Measurements from ENCODE around the gene FAN1. TPM values are rescaled to one million over a fixed set of nuclear protein-coding genes. Genes with fewer than 3 reads are reported as not detected.
A peak's percentile ranks its signal among the peaks of the same experiment; 100 is the strongest.

Gene FAN1
- total and polyA plus RNA-seq, 5 donors: 9.2 to 24.4 (median 22.1) TPM

DNA sequence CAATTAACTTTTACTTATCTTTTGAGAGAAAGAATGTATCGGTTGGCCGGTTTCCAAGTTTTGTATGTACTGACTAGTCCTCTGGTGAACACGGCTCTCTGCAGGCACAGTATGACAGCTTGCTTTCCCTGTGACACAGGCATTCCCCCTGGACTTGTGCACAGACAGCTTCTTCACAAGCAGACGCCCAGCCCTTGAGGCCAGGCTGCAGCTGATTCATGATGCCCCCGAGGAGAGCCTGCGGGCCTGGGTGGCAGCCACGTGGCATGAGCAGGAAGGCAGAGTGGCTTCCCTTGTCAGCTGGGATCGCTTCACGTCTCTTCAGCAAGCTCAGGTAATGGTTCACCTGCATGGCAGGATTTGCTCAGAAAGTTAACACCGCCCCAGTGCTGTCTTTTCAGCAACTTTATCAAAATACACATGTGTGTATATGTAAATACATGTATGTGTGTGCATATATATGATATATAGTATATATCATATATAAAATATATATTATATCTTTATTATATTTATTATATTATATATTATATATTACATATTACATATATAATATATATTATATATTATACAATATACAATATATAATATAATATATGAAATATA is 25.5 kb downstream of the FAN1 start:
- no peaks in the 10 kb centered on the region for H3K27me3 ChIP-seq (ENCODE audit: control insufficient read depth, insufficient read depth)
- H3K27ac ChIP-seq (ENCODE audit: low read length): no peak overlapping the region
- intact Hi-C loops (cut with DNase I): no loop called here
- no peaks in the 10 kb centered on the region for H3K9me3 ChIP-seq (ENCODE audit: control insufficient read depth, low read length)
- no peaks in the 10 kb centered on the region for H3K4me1 ChIP-seq (ENCODE audit: control insufficient read depth, insufficient read depth, low read length)
- 81% methylated on average over 10 of the region's 10 CpGs for WGBS
- no peak overlapping the region for H3K4me3 ChIP-seq (ENCODE audit: low read length)
- no peak for DNase-seq
- ATAC-seq: no peak

DNA sequence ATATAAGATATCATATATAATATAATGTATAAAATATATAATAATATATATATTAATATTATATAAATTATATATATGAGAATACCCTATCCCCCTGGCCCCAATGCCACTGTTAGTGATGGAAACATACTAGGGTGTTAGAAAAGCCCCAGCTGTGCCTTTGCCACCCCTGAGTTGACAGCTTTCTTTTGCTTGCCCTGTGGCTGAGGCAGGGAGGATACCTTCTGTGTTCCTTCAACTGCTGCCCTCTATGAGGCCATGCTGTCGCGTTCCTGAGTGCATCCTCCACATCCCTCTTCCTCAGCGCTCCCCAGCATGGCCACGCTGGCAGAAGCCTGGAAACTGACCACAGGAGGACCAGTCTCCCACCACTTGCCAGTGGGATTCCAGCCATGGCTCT is 26.3 kb downstream of the FAN1 start:
- H3K27me3 ChIP-seq (ENCODE audit: control insufficient read depth, insufficient read depth): no peaks in the 10 kb centered on the region
- no peaks in the 10 kb centered on the region for H3K4me1 ChIP-seq (ENCODE audit: control insufficient read depth, insufficient read depth, low read length)
- ATAC-seq (no peak), DNase-seq (no peak)
- 97% methylated on average over 4 of the region's 4 CpGs for WGBS
- H3K27ac ChIP-seq (ENCODE audit: low read length): no peak overlapping the region
- intact Hi-C loops (cut with DNase I): no loop called here
- H3K9me3 ChIP-seq (ENCODE audit: control insufficient read depth, low read length): no peaks in the 10 kb centered on the region
- no peak overlapping the region for H3K4me3 ChIP-seq (ENCODE audit: low read length)

DNA sequence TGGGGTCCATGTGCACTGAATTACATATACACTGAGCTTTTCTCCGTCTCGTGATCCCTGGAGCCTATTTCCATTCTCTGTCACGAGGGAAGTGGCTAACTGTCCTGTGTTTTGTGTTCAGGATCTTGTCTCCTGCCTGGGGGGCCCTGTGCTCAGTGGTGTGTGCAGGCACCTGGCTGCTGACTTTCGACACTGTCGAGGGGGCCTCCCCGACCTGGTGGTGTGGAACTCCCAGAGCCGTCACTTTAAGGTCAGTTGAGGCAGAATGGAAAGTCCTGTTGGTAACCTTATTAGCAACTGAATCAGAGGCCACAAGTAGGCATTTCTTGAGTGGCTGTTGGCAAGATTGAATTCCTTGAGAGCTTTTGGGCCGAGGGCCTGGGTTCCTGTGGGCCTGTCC is 26.7 kb downstream of the FAN1 start:
- no peaks in the 10 kb centered on the region for H3K9me3 ChIP-seq (ENCODE audit: control insufficient read depth, low read length)
- intact Hi-C loops (cut with DNase I): no loop called here
- no peak overlapping the region for H3K4me3 ChIP-seq (ENCODE audit: low read length)
- 96% methylated on average over 8 of the region's 8 CpGs for WGBS
- H3K4me1 ChIP-seq (ENCODE audit: control insufficient read depth, insufficient read depth, low read length): no peaks in the 10 kb centered on the region
- DNase-seq (no peak), ATAC-seq (no peak)
- no peak overlapping the region for H3K27ac ChIP-seq (ENCODE audit: low read length)
- no peaks in the 10 kb centered on the region for H3K27me3 ChIP-seq (ENCODE audit: control insufficient read depth, insufficient read depth)

DNA sequence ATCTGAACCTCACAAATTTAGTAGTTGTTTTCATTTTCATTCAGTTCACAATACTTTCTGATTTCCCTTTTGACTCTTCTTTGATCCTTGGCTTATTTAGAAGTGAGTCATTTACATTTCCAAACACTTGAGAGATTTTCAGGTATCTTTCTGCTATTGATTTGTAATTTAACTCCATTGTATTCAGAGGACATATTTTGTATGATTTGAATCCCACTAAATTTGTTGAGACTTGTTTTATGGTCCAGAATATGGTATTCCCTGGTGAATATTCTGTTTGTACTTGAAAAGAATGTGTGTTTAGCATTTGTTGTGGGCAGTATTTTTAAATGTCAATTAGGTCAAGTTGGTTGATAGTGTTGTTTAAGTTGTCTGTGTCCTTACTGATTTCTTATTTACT is 29.6 kb downstream of the FAN1 start:
- Histone ChIP-seq H3K27me3 (ENCODE audit: control insufficient read depth, insufficient read depth) (no peaks in the 10 kb centered on the region), H3K4me1 (ENCODE audit: control insufficient read depth, insufficient read depth, low read length) (no peaks in the 10 kb centered on the region), H3K4me3 (ENCODE audit: low read length) (no peak overlapping the region), H3K27ac (ENCODE audit: low read length) (no peak overlapping the region), H3K9me3 (ENCODE audit: control insufficient read depth, low read length) (no peaks in the 10 kb centered on the region)
- ATAC-seq: no peak
- DNase-seq: no peak
- intact Hi-C loops (cut with DNase I): no loop called here

DNA sequence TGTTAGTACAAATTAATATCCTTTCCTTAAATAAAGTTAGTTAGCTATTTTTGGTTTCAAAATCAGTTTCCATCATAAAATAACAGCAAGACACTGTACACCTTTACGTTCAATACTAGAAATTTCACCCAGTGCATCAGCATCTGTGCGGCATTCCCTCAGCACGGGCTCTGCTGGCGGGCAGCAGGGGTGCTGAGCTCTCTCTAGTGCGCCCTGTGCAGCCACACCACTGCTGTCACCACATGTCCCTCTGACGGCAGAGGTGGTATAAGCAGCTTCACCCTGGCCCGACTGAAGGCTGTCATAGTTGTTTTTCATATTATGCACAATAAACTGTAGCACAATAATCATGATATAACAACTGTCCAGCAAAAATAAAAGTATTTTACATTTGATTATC is 35.4 kb downstream of the FAN1 start:
- DNase-seq (no peak), ATAC-seq (peak in 1 of 2 donors; percentile 50)
- H3K27me3 ChIP-seq (ENCODE audit: control insufficient read depth, insufficient read depth): no peaks in the 10 kb centered on the region
- intact Hi-C loops (cut with DNase I): no loop called here
- H3K9me3 ChIP-seq (ENCODE audit: control insufficient read depth, low read length): no peaks in the 10 kb centered on the region
- no peak overlapping the region for H3K27ac ChIP-seq (ENCODE audit: low read length)
- no peaks in the 10 kb centered on the region for H3K4me1 ChIP-seq (ENCODE audit: control insufficient read depth, insufficient read depth, low read length)
- WGBS: 85% methylated on average over 7 of the region's 7 CpGs
- no peak overlapping the region for H3K4me3 ChIP-seq (ENCODE audit: low read length)

DNA sequence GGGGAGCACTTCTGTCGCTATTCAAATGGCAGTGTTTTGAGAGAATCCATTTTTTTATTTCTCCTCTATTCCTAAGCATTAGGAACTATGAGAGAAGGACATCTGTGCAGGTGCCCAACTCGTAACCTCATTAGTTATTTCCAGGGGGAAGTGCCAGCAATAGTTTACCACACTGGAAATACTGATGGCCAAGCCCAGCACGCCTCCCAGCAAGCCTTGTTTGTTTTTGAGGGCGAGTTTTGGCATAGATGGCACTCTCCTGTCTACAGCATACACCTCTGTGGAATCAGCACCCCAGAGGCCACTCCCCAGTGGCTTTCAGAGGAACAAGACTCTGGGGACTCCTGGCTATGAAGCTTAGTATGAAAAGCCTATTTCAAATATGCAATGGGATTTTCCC is 36.6 kb downstream of the FAN1 start:
- Histone ChIP-seq H3K4me1 (ENCODE audit: control insufficient read depth, insufficient read depth, low read length) (no peaks in the 10 kb centered on the region), H3K27ac (ENCODE audit: low read length) (no peak overlapping the region), H3K27me3 (ENCODE audit: control insufficient read depth, insufficient read depth) (no peaks in the 10 kb centered on the region), H3K9me3 (ENCODE audit: control insufficient read depth, low read length) (no peaks in the 10 kb centered on the region), H3K4me3 (ENCODE audit: low read length) (no peak overlapping the region)
- DNase-seq (no peak), ATAC-seq (no peak)
- 87% methylated on average over 4 of the region's 4 CpGs for WGBS
- intact Hi-C loops (cut with DNase I): no loop called here

DNA sequence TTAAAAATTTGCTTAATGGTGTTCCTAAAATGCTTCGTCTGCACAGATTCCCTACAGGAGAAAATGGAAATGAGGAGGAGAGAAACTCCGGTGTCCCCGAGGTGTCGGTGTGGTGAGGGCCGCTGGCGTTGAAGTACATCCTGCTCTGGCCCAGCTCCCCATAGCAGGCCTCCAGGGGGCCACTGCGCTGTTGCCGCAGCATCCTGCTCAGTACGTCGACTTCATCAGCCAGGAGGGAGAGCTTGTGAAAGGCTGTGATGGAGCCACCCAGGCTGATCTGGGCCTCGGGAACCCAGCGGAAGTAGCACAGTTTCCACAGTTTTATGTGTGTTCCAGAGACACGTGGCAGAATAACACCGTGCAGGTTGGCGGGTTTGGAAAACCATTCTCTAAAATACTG is 37.8 kb downstream of the FAN1 start:
- H3K27ac ChIP-seq (ENCODE audit: low read length): no peak overlapping the region
- intact Hi-C loops (cut with DNase I): no loop called here
- no peak overlapping the region for H3K4me3 ChIP-seq (ENCODE audit: low read length)
- 80% methylated on average over 15 of the region's 15 CpGs for WGBS
- no peaks in the 10 kb centered on the region for H3K27me3 ChIP-seq (ENCODE audit: control insufficient read depth, insufficient read depth)
- H3K4me1 ChIP-seq (ENCODE audit: control insufficient read depth, insufficient read depth, low read length): no peaks in the 10 kb centered on the region
- no peaks in the 10 kb centered on the region for H3K9me3 ChIP-seq (ENCODE audit: control insufficient read depth, low read length)
- ATAC-seq: peak in 1 of 2 donors; percentile 23
- DNase-seq: no peak

DNA sequence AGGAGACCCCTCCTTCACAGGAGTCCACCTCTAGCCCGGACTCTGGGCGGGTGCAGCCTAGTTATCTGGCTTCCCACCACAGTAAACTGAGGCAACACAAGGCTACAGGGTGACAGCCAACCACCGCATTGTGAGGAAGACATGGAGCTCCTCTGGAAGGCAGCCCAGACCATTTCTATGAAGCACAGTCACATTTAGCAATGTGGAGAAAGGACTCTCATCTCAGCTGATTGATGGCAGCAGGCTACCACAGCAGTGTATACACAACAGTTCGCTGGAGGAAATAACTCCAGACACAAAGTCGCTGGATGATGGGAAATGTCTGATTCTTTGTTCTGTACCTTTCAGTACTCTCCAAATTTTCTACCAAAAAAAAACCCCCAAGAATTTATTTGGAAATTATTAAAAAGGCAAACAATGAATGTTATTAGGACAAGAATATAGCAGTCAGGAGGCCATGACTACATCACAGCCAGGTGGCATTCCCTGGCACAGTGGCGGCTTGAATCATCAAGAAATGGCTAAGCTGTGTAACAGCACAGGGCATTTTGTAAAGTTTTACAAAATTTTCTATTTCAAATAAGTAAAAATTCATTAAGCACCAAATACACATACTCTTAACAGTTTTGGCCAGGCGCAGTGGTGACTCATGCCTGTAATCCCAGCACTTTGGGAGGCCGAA is 40.1 kb downstream of the FAN1 start:
- no peak overlapping the region for H3K27ac ChIP-seq (ENCODE audit: low read length)
- no peaks in the 10 kb centered on the region for H3K27me3 ChIP-seq (ENCODE audit: control insufficient read depth, insufficient read depth)
- no peaks in the 10 kb centered on the region for H3K9me3 ChIP-seq (ENCODE audit: control insufficient read depth, low read length)
- intact Hi-C loops (cut with DNase I): no loop called here
- 82% methylated on average over 8 of the region's 8 CpGs for WGBS
- DNase-seq: no peak
- no peaks in the 10 kb centered on the region for H3K4me1 ChIP-seq (ENCODE audit: control insufficient read depth, insufficient read depth, low read length)
- no peak overlapping the region for H3K4me3 ChIP-seq (ENCODE audit: low read length)
- ATAC-seq: no peak

DNA sequence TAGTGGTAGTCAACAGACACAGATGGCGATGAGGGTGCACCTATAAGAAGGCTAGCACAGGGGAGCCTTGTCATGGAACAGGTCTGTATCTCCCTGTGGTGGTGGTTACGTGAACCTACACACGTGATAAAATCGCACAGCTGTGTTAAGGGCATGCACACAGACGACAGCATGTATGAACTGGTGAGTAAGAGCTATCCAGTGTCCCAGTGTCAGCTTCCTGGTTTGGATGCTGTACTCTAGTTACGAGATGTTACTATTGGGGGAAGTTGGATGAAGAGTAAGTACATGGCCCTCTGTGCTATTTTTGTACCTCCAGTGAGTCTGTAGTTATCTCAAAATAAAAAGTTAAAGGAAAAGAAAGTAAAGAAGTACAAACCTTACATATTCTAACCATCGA is 49.5 kb downstream of the FAN1 start:
- intact Hi-C loops (cut with DNase I): no loop called here
- DNase-seq (no peak), ATAC-seq (peak in 1 of 2 donors; percentile 60)
- WGBS: 85% methylated on average over 7 of the region's 7 CpGs
- H3K27ac ChIP-seq (ENCODE audit: low read length): no peak overlapping the region
- peaks cover 3% of the 10 kb centered on the region for H3K4me1 ChIP-seq (ENCODE audit: control insufficient read depth, insufficient read depth, low read length)
- H3K9me3 ChIP-seq (ENCODE audit: control insufficient read depth, low read length): no peaks in the 10 kb centered on the region
- no peaks in the 10 kb centered on the region for H3K27me3 ChIP-seq (ENCODE audit: control insufficient read depth, insufficient read depth)
- no peak overlapping the region for H3K4me3 ChIP-seq (ENCODE audit: low read length)

DNA sequence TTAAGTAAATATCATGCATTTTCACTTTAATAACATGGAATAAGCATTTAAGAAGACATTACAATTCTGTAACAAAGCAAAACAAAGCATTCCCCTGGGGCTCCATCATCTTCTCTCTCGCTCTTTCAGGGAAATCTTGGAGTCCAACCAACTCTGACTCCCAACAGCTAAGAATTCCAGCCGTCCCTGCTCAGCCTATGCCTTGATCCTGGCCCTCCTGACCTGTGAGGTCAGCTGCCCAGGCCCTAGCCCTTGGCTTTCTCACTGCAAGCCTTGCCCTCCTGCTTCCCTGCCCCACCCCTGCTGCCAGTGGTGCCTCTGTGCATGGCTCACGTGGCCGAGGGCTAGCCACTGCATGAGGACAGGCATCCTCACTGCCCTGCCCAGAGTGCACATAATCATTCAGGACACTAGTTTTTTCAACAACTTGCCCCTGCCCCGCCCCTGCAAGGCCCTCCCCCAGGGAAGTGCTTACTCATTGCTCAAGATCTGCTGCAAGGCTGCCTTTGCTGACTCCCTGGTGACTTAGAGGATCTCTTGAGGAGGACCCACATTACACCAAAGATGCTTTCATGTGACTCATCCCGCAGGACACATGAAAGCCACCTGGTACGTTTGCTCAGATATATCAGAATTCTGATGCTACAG is 50.1 kb downstream of the FAN1 start:
- H3K4me1 ChIP-seq (ENCODE audit: control insufficient read depth, insufficient read depth, low read length): peaks cover 3% of the 10 kb centered on the region
- DNase-seq (peak; percentile 10 to 63 (median 57)), ATAC-seq (peak; percentile 48 to 61)
- H3K9me3 ChIP-seq (ENCODE audit: control insufficient read depth, low read length): no peaks in the 10 kb centered on the region
- H3K27me3 ChIP-seq (ENCODE audit: control insufficient read depth, insufficient read depth): no peaks in the 10 kb centered on the region
- WGBS: 65% methylated on average over 7 of the region's 7 CpGs
- H3K4me3 ChIP-seq (ENCODE audit: low read length): no peak overlapping the region
- H3K27ac ChIP-seq (ENCODE audit: low read length): no peak overlapping the region
- intact Hi-C loops (cut with DNase I): no loop called here

DNA sequence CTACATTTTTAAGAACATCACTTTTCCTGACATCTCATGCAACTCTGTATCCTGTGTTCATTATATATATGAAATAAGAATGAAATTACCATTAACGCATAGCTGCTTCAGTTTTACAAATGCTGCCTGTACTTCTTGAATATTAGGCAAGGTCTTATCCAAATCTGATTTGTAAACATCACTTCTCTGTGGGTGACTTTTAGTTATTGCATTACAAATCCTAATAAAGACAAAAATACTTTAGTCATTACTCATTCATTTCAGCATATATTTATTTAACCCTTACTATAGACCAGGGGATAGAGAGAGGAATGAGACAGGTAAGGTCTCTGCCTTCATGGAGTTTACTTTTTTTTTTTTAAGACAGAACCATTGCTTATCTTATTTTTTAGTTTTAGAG is 51.0 kb downstream of the FAN1 start:
- WGBS: 86% methylated on average over 1 of the region's 1 CpG
- Histone ChIP-seq H3K27ac (ENCODE audit: low read length) (no peak overlapping the region), H3K9me3 (ENCODE audit: control insufficient read depth, low read length) (no peaks in the 10 kb centered on the region), H3K27me3 (ENCODE audit: control insufficient read depth, insufficient read depth) (no peaks in the 10 kb centered on the region), H3K4me3 (ENCODE audit: low read length) (no peak overlapping the region), H3K4me1 (ENCODE audit: control insufficient read depth, insufficient read depth, low read length) (peaks cover 3% of the 10 kb centered on the region)
- ATAC-seq (no peak), DNase-seq (no peak)
- intact Hi-C loops (cut with DNase I): no loop called here
